Rectal smooth muscle tissue (tissue), 1 donor: Measurements from ENCODE around the gene FBN2.
"Not testable (repeated sequence)": the region's sequence is repeated elsewhere in the genome, so short reads cannot be mapped to it uniquely, and the experiment has no call there.

Source experiments
- H3K27ac ChIP-seq: one replicate; pipeline ENCODE4 v1.7.0; 2013; ENCODE audit warnings: low read depth, low read length, inconsistent platforms
- H3K27me3 ChIP-seq: one replicate; pipeline ENCODE4 v1.7.0; 2013; ENCODE audit warnings: low read length; ENCODE audit not compliant: control insufficient read depth, insufficient read depth
- H3K36me3 ChIP-seq: one replicate; pipeline ENCODE4 v1.7.0; 2013; ENCODE audit warnings: low read length; ENCODE audit not compliant: control insufficient read depth, insufficient read depth
- H3K4me1 ChIP-seq: one replicate; pipeline ENCODE4 v1.7.0; 2013; ENCODE audit warnings: low read length; ENCODE audit not compliant: control insufficient read depth, insufficient read depth
- H3K4me3 ChIP-seq: one replicate; pipeline ENCODE4 v1.7.0; 2013; ENCODE audit warnings: low read length
- H3K9ac ChIP-seq: one replicate; pipeline ENCODE4 v1.7.0; 2013; ENCODE audit warnings: low read length

The FBN2 gene

GRCh38 chr5:128338649-128339048, 199.4 kb downstream of the FBN2 start:
- Histone ChIP-seq H3K36me3 (no peaks in the 10 kb centered on the region), H3K9ac (no peak overlapping the region), H3K27ac (no peak overlapping the region), H3K27me3 (no peaks in the 10 kb centered on the region), H3K4me3 (no peak overlapping the region), H3K4me1 (no peaks in the 10 kb centered on the region)

GRCh38 chr5:128335339-128335738, 202.7 kb downstream of the FBN2 start:
- no peaks in the 10 kb centered on the region for H3K4me1 ChIP-seq
- H3K9ac ChIP-seq: no peak overlapping the region
- no peaks in the 10 kb centered on the region for H3K27me3 ChIP-seq
- no peaks in the 10 kb centered on the region for H3K36me3 ChIP-seq
- H3K27ac ChIP-seq: no peak overlapping the region
- H3K4me3 ChIP-seq: no peak overlapping the region

DNA sequence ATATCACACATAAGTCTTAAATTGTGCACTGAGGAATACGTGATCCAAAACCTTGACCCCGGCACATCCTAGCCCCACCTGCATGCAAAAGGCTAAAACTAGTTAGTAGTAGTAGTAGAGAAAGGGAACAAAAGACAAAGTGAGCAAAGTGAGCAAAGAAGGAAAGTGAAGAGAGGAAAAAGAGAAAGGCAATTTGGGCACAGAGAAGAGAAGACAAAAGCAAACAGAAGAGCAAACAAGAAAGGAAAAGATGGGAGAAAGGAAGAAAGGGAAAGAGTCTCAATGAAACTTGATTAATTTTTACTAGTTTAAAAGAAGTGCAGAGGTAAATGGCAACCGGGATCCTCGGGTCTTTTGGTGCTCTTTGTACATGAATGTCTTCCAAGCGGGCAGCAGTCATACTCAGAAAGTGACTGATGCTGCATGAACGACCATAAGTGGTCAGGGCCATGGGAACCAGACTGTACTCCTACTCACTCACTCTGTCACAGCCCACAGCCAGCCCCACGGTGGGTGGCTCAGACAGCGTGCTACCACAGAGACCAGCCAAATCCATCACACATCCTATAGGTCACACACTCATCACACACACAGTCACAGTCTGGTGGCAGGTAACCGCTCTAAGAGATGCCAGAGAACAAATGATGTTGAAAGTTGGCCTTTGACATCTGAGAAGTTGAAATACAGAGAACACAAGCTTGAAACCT, 203.9 kb downstream of the FBN2 start:
- Histone ChIP-seq H3K27me3 (no peaks in the 10 kb centered on the region), H3K9ac (no peak overlapping the region), H3K27ac (no peak overlapping the region), H3K4me3 (no peak overlapping the region), H3K4me1 (no peaks in the 10 kb centered on the region), H3K36me3 (no peaks in the 10 kb centered on the region)

DNA sequence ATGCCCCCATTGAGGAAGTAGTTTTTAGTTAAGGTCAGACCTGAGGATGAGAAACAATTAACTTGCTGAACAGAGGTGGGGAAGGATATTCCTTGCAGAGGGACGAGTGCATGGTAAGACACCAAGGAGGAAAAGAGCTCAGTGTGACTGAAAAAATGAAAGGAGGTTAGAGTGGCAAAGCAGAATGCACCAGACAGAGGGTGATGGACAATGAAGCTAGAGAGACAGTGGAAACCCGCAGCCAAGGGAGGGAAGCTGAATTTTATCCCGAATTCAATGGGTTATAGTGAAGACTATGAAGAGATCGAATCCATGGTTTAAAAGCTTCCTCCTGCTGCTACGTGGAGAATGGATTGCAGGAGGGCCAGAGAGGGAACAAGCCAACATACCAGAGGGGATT, 206.8 kb downstream of the FBN2 start:
- H3K4me1 ChIP-seq: no peaks in the 10 kb centered on the region
- no peak overlapping the region for H3K9ac ChIP-seq
- H3K4me3 ChIP-seq: no peak overlapping the region
- H3K27me3 ChIP-seq: no peaks in the 10 kb centered on the region
- H3K27ac ChIP-seq: no peak overlapping the region
- H3K36me3 ChIP-seq: no peaks in the 10 kb centered on the region

GRCh38 chr5:128329386-128329939, 208.6 kb downstream of the FBN2 start:
- Histone ChIP-seq H3K4me1 (no peaks in the 10 kb centered on the region), H3K36me3 (no peaks in the 10 kb centered on the region), H3K27ac (no peak overlapping the region), H3K4me3 (no peak overlapping the region), H3K27me3 (no peaks in the 10 kb centered on the region), H3K9ac (no peak overlapping the region)

GRCh38 chr5:128328446-128328845, 209.6 kb downstream of the FBN2 start:
- Histone ChIP-seq H3K36me3 (no peaks in the 10 kb centered on the region), H3K27ac (no peak overlapping the region), H3K9ac (no peak overlapping the region), H3K4me3 (no peak overlapping the region), H3K27me3 (no peaks in the 10 kb centered on the region), H3K4me1 (no peaks in the 10 kb centered on the region)

GRCh38 chr5:128328007-128328406, 210.0 kb downstream of the FBN2 start:
- H3K4me3 ChIP-seq: no peak overlapping the region
- H3K27me3 ChIP-seq: no peaks in the 10 kb centered on the region
- no peaks in the 10 kb centered on the region for H3K36me3 ChIP-seq
- H3K9ac ChIP-seq: no peak overlapping the region
- no peaks in the 10 kb centered on the region for H3K4me1 ChIP-seq
- H3K27ac ChIP-seq: no peak overlapping the region

- not testable (repeated sequence) for H3K27ac ChIP-seq, H3K36me3 ChIP-seq, H3K4me3 ChIP-seq, H3K4me1 ChIP-seq, H3K9ac ChIP-seq, H3K27me3 ChIP-seq
Observed at GRCh38 chr5:128321418-128321817, 216.6 kb downstream of the FBN2 start.

DNA sequence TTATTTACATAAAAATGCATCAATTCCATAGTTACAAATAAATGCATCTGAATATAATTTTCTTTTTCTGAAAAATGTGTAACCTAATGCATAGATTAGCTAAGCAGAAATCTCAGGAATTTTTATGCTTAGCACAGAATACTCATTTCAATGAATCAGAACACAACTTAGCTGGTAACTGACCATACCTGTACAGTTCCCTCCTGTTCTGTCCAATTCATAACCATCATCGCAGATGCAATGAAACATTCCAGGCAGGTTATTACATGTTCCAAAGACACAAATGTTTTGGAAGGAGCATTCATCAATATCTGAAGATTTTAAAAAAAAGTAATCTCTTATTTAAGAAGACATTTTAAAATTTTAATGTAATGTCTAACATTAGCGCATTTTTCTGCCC, 219.4 kb downstream of the FBN2 start:
- Histone ChIP-seq H3K4me3 (no peak overlapping the region), H3K4me1 (no peaks in the 10 kb centered on the region), H3K9ac (no peak overlapping the region), H3K27me3 (no peaks in the 10 kb centered on the region), H3K36me3 (no peaks in the 10 kb centered on the region), H3K27ac (no peak overlapping the region)

DNA sequence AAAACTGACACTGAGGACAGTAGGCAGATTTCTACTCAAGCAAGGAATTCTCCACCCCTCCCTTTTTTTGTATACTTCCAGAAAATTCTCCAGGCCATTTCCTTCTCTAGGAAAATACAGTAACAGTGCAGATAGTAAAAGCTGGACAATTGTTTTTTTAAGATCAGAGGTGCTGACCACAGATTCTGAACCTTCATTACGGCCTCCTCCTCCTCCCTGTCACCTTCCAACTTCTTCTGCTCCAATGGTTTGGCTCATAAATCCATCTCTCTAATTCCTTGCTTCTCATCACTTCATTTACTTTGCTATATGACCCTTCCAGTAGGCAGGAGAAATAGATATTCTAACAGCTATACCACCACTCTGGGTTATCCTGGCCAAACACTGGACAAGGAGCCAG, 220.6 kb downstream of the FBN2 start:
- H3K9ac ChIP-seq: no peak overlapping the region

GRCh38 chr5:128315671-128316070, 222.4 kb downstream of the FBN2 start:
- no peaks in the 10 kb centered on the region for H3K4me1 ChIP-seq
- no peaks in the 10 kb centered on the region for H3K27me3 ChIP-seq
- no peaks in the 10 kb centered on the region for H3K36me3 ChIP-seq
- no peak overlapping the region for H3K9ac ChIP-seq
- no peak overlapping the region for H3K4me3 ChIP-seq
- H3K27ac ChIP-seq: no peak overlapping the region

More for the DNA sequence above, 220.6 kb downstream of the FBN2 start:
- H3K27me3 ChIP-seq: no peaks in the 10 kb centered on the region
- no peak overlapping the region for H3K4me3 ChIP-seq
- no peaks in the 10 kb centered on the region for H3K4me1 ChIP-seq
- H3K36me3 ChIP-seq: no peaks in the 10 kb centered on the region
- H3K27ac ChIP-seq: no peak overlapping the region

DNA sequence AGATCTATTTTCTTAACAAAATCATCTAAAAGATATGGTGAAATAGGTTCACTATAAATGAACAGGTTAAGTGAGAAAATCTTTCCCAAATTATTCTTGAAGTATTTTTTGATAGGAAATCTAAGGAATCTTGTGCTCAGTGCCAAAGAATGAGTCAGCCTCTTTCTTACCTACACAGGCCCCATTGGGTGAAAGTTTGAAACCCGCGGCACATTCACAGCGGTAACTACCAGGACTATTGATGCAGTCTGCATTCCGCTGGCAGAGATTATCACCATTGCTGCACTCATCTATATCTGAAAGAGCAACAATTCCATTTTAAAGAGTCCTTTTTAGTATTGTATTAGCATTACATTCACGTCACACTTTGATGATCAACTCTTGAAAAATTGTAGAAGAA, 232.7 kb downstream of the FBN2 start:
- H3K27me3 ChIP-seq: no peaks in the 10 kb centered on the region
- no peaks in the 10 kb centered on the region for H3K36me3 ChIP-seq
- no peak overlapping the region for H3K27ac ChIP-seq
- no peak overlapping the region for H3K4me3 ChIP-seq
- H3K4me1 ChIP-seq: no peaks in the 10 kb centered on the region
- H3K9ac ChIP-seq: no peak overlapping the region

DNA sequence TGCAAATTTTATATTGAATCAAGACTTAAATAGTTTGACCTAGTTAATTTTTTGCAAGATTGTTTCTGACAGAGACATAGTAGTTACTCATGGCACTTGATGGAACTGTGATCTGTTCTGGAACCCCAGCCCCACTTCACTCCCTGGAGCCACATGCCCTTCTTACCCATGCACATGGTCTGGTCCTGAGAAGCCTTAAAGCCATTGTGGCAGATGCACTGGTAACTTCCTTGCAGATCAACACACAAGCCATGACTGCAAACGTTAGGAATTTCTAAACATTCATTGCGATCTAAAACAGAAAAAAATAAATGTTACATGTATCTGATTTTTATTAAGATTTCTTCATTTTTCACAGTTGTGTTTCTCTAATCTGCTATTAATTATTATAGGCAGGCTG, 233.3 kb downstream of the FBN2 start:
- no peak overlapping the region for H3K9ac ChIP-seq
- H3K4me3 ChIP-seq: no peak overlapping the region
- H3K27me3 ChIP-seq: no peaks in the 10 kb centered on the region
- no peaks in the 10 kb centered on the region for H3K4me1 ChIP-seq
- H3K36me3 ChIP-seq: no peaks in the 10 kb centered on the region
- H3K27ac ChIP-seq: no peak overlapping the region
